Hypothalamus (tissue), 51 donors: ENCODE measurements around the gene DISC1.
"Not testable (repeated sequence)": the region's sequence is repeated elsewhere in the genome, so short reads cannot be mapped to it uniquely, and the experiment has no call there.

Source experiments
- DNase-seq, 51 donors: peaks; one replicate each; lab custom pipeline; 2025; lab: John Stamatoyannopoulos, UW

Gene DISC1

GRCh38 chr1:231871878-231872277, 245.3 kb downstream of the DISC1 start:
- DNase-seq: no peak

- no peak for DNase-seq
These were observed 245.9 kb downstream of the DISC1 start for GRCh38 chr1:231872461-231872910.

- DNase-seq: no peak
These were observed 252.1 kb downstream of the DISC1 start for GRCh38 chr1:231878737-231879136.

GRCh38 chr1:231879296-231879695, 252.7 kb downstream of the DISC1 start:
- DNase-seq: no peak

GRCh38 chr1:231882333-231882732, 255.7 kb downstream of the DISC1 start:
- DNase-seq: no peak

GRCh38 chr1:231882790-231883189, 256.2 kb downstream of the DISC1 start:
- no peak for DNase-seq

- DNase-seq: no peak
These were observed 256.8 kb downstream of the DISC1 start for GRCh38 chr1:231883382-231883781.

- no peak for DNase-seq
These were observed 258.7 kb downstream of the DISC1 start for GRCh38 chr1:231885209-231885854.

GRCh38 chr1:231887166-231887565, 260.6 kb downstream of the DISC1 start:
- no peak for DNase-seq

- no peak for DNase-seq
These were observed 261.3 kb downstream of the DISC1 start for GRCh38 chr1:231887866-231888265.

- DNase-seq: no peak
These were observed 264.2 kb downstream of the DISC1 start for GRCh38 chr1:231890791-231891190.

- DNase-seq: no peak
These were observed 267.0 kb downstream of the DISC1 start for GRCh38 chr1:231893400-231894102.

GRCh38 chr1:231896806-231897205, 270.2 kb downstream of the DISC1 start:
- DNase-seq: no peak

GRCh38 chr1:231899046-231899445, 272.5 kb downstream of the DISC1 start:
- DNase-seq: no peak

- DNase-seq: no peak
These were observed 273.3 kb downstream of the DISC1 start for GRCh38 chr1:231899713-231900435.

- no peak for DNase-seq
These were observed 277.0 kb downstream of the DISC1 start for GRCh38 chr1:231903586-231904081.

- not testable (repeated sequence) for DNase-seq
These were observed 280.7 kb downstream of the DISC1 start for GRCh38 chr1:231907310-231907709.

- DNase-seq: no peak
These were observed 286.9 kb downstream of the DISC1 start for GRCh38 chr1:231913493-231913892.

- DNase-seq: no peak
These were observed 291.8 kb downstream of the DISC1 start for GRCh38 chr1:231918239-231919015.

GRCh38 chr1:231919239-231919885, 292.8 kb downstream of the DISC1 start:
- no peak for DNase-seq
